ENCODE measurements around the gene DENND2D.

GRCh38 chr1:111203681-111204200 lies 3.3 kb upstream of the DENND2D start:
- TF ChIP-seq PREB (CRISPR knock-in tag; IDR thresholded peaks at IDR 0.05; ENCODE audit: borderline replicate concordance) (no peak), CTCF (IDR thresholded peaks at IDR 0.05) (no peak), TP53 (CRISPR knock-in tag; IDR thresholded peaks at IDR 0.05) (no peak), FOXP4 (CRISPR knock-in tag; IDR thresholded peaks at IDR 0.05) (no peak), MLX (CRISPR knock-in tag; IDR thresholded peaks at IDR 0.05) (no peak), MAX (CRISPR knock-in tag; IDR thresholded peaks at IDR 0.05) (no peak), ZBTB21 (CRISPR knock-in tag; IDR thresholded peaks at IDR 0.05; ENCODE audit: borderline replicate concordance) (no peak), FOXJ3 (CRISPR knock-in tag; IDR thresholded peaks at IDR 0.05; ENCODE audit: borderline replicate concordance) (no peak), AFF4 (CRISPR knock-in tag; IDR thresholded peaks at IDR 0.05; ENCODE audit: borderline replicate concordance) (no peak), MXD4 (CRISPR knock-in tag; IDR thresholded peaks at IDR 0.05; ENCODE audit: borderline replicate concordance) (no peak)
